Mesothelial cell of epicardium (in vitro differentiated cells): ENCODE data around the gene RAB1A. TPM values are rescaled to one million over a fixed set of nuclear protein-coding genes. Genes with fewer than 3 reads are reported as not detected.

Source experiments
- DNase-seq, 2 experiments: peaks; one replicate each; pipeline ENCODE4 v3.0.0; 2021; ENCODE audit warnings: low spot score in 2 of 2; ENCODE audit not compliant: unreplicated experiment in 2 of 2
- H3K27ac Mint-ChIP-seq: 2 replicates; pipeline ENCODE4 v1.8.0; 2021; ENCODE audit warnings: mixed read lengths
- H3K27me3 Mint-ChIP-seq: 2 replicates; pipeline ENCODE4 v1.8.0; 2021; ENCODE audit warnings: low read depth, mixed read lengths
- H3K36me3 Mint-ChIP-seq: 2 replicates; pipeline ENCODE4 v1.8.0; 2021; ENCODE audit warnings: mixed read lengths
- H3K4me1 Mint-ChIP-seq: 2 replicates; pipeline ENCODE4 v1.8.0; 2021; ENCODE audit warnings: mixed read lengths
- H3K4me3 Mint-ChIP-seq: 2 replicates; pipeline ENCODE4 v1.8.0; 2021; ENCODE audit warnings: mild to moderate bottlenecking, moderate library complexity, mixed read lengths
- H3K9me3 Mint-ChIP-seq: 2 replicates; pipeline ENCODE4 v1.8.0; 2021; ENCODE audit warnings: mixed read lengths
- CTCF ChIP-seq: fragments of 200-600 bp; sonication (generic); IDR thresholded peaks from one replicate; pipeline ENCODE4 v1.5.0; 2021; ENCODE audit warnings: antibody characterized with exemption; ENCODE audit not compliant: unreplicated experiment
- total RNA-seq: library from RNA; stranded (reverse); gene quantifications from 3 replicates; pipeline ENCODE4 v1.2.1, GENCODE V29; 2021

The RAB1A gene
- total RNA-seq, 1 donor from 2014 or later, result 126 TPM

DNA sequence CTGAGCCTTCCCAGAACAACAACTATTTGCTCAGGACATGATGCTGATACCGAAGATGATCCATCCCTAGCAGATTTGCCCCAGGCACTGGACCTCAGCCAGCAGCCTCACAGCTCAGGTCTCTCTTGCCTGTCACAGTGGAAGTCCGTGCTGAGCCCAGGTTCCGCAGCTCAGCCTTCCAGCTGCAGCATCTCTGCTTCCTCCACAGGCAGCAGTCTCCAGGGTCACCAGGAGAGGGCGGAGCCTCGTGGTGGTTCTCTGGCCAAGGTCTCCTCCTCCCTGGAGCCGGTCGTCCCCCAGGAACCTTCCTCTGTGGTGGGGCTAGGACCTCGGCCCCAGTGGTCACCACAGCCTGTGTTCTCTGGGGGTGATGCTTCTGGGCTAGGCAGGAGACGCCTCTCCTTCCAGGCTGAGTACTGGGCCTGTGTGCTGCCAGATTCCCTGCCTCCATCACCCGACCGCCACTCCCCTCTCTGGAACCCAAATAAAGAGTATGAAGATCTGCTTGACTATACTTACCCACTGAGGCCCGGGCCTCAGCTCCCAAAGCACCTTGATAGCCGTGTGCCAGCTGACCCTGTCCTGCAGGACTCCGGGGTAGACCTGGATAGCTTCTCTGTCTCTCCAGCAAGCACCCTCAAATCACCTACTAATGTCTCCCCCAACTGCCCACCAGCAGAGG, 58.3 kb downstream of the RAB1A start:
- TF ChIP-seq CTCF, result no peak
- peaks cover 23% of the 10 kb centered on the region for H3K4me1 Mint-ChIP-seq
- no peaks in the 10 kb centered on the region for H3K27me3 Mint-ChIP-seq
- H3K9me3 Mint-ChIP-seq, result no peaks in the 10 kb centered on the region
- peaks cover 13% of the 10 kb centered on the region for H3K36me3 Mint-ChIP-seq
- peak in 1 of 2 experiments; percentile 38 for DNase-seq
- no peak overlapping the region for H3K27ac Mint-ChIP-seq
- H3K4me3 Mint-ChIP-seq, result no peak overlapping the region

- peak in 1 of 2 experiments; percentile 22 for DNase-seq
- Mint-ChIP-seq H3K9me3 (no peaks in the 10 kb centered on the region), H3K27me3 (no peaks in the 10 kb centered on the region), H3K4me1 (peaks cover 16% of the 10 kb centered on the region), H3K4me3 (no peak overlapping the region), H3K36me3 (peaks cover 13% of the 10 kb centered on the region), H3K27ac (no peak overlapping the region)
- TF ChIP-seq CTCF, result no peak
Measured at GRCh38 chr2:65070856-65071255, 59.0 kb downstream of the RAB1A start.

GRCh38 chr2:65070172-65070830, 59.6 kb downstream of the RAB1A start:
- no peak for TF ChIP-seq CTCF
- Mint-ChIP-seq H3K27me3 (no peaks in the 10 kb centered on the region), H3K4me1 (peaks cover 12% of the 10 kb centered on the region), H3K4me3 (no peak overlapping the region), H3K36me3 (peaks cover 13% of the 10 kb centered on the region), H3K27ac (peak overlapping the region; percentile 77), H3K9me3 (no peaks in the 10 kb centered on the region)
- peak in 1 of 2 experiments; percentile 24 for DNase-seq

GRCh38 chr2:65069439-65069824, 60.5 kb downstream of the RAB1A start:
- H3K9me3 Mint-ChIP-seq, result no peaks in the 10 kb centered on the region
- no peak overlapping the region for H3K27ac Mint-ChIP-seq
- H3K4me1 Mint-ChIP-seq, result peaks cover 16% of the 10 kb centered on the region
- peaks cover 13% of the 10 kb centered on the region for H3K36me3 Mint-ChIP-seq
- DNase-seq, result no peak
- no peaks in the 10 kb centered on the region for H3K27me3 Mint-ChIP-seq
- no peak for TF ChIP-seq CTCF
- no peak overlapping the region for H3K4me3 Mint-ChIP-seq

DNA sequence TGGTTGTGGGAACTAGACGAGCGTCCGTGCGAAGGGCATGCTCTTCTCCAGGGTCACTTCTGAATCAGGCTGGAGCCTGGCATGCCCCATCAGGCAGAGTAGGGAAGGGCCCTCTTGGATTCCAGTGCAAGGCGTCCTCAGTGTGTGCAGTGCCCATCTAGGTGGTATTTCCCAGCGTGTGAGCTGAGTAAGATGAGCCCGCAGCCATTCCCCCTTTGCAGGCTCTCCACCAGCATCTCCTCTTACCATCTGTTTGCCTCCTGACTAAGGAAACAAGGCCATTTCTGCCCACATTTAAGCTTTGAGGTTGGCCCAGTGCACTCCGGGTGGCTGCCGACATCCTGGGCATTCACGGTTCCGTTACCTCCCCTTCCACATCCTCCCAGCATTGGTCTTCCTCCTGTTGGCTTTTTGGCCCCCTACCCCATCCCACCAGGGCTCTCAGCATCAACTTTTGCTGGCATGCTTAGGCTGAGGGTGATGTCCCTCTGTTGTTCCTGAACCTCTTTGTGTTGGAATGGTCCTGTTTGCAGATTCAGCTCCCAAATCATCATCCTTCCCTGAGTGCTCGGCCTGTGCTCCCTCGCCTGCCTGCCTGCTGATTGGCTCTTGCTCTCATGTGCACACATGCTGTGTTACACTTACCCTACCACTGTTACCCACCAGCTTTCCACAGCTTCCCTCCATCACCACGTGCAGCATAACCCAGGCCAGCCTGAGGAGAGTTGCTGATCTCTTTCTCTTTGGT, 61.9 kb downstream of the RAB1A start:
- peak in 1 of 2 experiments; percentile 35 for DNase-seq
- H3K4me3 Mint-ChIP-seq, result no peak overlapping the region
- no peaks in the 10 kb centered on the region for H3K27me3 Mint-ChIP-seq
- no peak for TF ChIP-seq CTCF
- H3K4me1 Mint-ChIP-seq, result peaks cover 23% of the 10 kb centered on the region
- no peaks in the 10 kb centered on the region for H3K9me3 Mint-ChIP-seq
- peaks cover 9% of the 10 kb centered on the region for H3K36me3 Mint-ChIP-seq
- H3K27ac Mint-ChIP-seq, result no peak overlapping the region
